OCI-LY7 (cell line): ENCODE measurements around the gene NPIPB2.

Source experiments
- EZH2phosphoT487 ChIP-seq: fragments of 200-600 bp; sonication (generic); IDR thresholded peaks from 2 replicates; pipeline ENCODE4 v1.6.1; 2018; ENCODE audit warnings: low read depth, borderline replicate concordance, mild to moderate bottlenecking, mixed run types, antibody characterized with exemption, low read length, moderate library complexity, mixed read lengths
- TF ChIP-seq, protein P1 (sequence below): fragments of 200-600 bp; sonication (generic); conservative IDR thresholded peaks from 2 replicates; pipeline ENCODE4 v1.5.1; 2014; ENCODE audit warnings: mild to moderate bottlenecking, antibody characterized with exemption, low read length, moderate library complexity, mixed read lengths

DNA sequence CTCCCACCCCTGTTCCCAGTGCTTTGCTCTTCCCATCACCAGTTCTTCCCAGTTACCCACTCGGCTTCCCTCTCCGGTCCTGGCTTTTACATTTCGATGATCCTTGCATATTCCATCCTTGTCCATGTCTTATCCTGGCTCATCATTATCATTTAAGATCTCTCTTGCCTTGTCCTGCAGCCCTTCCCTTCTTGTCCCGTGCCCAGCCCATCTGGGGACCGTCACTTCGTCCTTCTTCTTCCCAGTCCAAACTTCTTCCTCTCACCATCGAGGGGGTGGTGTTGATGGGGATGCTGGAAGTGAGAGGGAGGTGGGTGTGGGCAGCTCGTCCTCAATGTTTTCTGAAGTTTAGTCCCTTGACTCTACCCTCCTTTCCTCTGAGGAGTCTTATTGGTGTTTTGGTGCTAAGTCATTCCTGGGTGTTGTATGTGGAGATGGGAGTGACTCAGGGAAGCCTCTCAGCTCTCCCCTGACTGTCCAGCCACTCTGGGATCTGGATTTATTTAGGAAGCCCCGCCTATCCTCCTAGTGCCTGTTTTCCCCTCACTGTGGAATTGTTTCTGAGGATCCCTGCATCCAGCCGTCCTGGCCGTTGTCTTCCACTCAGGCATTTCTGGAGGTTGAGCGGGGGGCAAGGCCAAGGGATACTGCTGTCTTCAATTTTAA, 35.7 kb upstream of the NPIPB2 start:
- TF ChIP-seq, protein P1, sequence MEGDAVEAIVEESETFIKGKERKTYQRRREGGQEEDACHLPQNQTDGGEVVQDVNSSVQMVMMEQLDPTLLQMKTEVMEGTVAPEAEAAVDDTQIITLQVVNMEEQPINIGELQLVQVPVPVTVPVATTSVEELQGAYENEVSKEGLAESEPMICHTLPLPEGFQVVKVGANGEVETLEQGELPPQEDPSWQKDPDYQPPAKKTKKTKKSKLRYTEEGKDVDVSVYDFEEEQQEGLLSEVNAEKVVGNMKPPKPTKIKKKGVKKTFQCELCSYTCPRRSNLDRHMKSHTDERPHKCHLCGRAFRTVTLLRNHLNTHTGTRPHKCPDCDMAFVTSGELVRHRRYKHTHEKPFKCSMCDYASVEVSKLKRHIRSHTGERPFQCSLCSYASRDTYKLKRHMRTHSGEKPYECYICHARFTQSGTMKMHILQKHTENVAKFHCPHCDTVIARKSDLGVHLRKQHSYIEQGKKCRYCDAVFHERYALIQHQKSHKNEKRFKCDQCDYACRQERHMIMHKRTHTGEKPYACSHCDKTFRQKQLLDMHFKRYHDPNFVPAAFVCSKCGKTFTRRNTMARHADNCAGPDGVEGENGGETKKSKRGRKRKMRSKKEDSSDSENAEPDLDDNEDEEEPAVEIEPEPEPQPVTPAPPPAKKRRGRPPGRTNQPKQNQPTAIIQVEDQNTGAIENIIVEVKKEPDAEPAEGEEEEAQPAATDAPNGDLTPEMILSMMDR = no peak
- no peak for TF ChIP-seq EZH2phosphoT487
